ENCODE measurements around the gene PCSK6. TPM values are rescaled to one million over a fixed set of nuclear protein-coding genes. Genes with fewer than 3 reads are reported as not detected.

Gene PCSK6
- total RNA-seq, 4 donors from 2014 or later = 9.7 to 20.5 (median 13.1) TPM

- DNase-seq (ENCODE audit: low spot score) = no peak
- ATAC-seq (ENCODE audit: low FRiP score) = no peak
- TF ChIP-seq CTCF (IDR thresholded peaks at IDR 0.05) = no peak
These were observed 219.9 kb downstream of the PCSK6 start for GRCh38 chr15:101269479-101270223.

- DNase-seq (ENCODE audit: low spot score) (no peak), ATAC-seq (ENCODE audit: low FRiP score) (no peak)
- no peak for TF ChIP-seq CTCF (IDR thresholded peaks at IDR 0.05)
These were observed 222.0 kb downstream of the PCSK6 start for GRCh38 chr15:101267320-101268104.

GRCh38 chr15:101266787-101267186 lies 222.7 kb downstream of the PCSK6 start:
- DNase-seq (ENCODE audit: low spot score) = no peak
- no peak for ATAC-seq (ENCODE audit: low FRiP score)
- TF ChIP-seq CTCF (IDR thresholded peaks at IDR 0.05) = no peak

GRCh38 chr15:101266034-101266433 lies 223.5 kb downstream of the PCSK6 start:
- TF ChIP-seq CTCF (IDR thresholded peaks at IDR 0.05) = no peak
- DNase-seq (ENCODE audit: low spot score) = no peak
- no peak for ATAC-seq (ENCODE audit: low FRiP score)

GRCh38 chr15:101264911-101265641 lies 224.4 kb downstream of the PCSK6 start:
- DNase-seq (ENCODE audit: low spot score) = no peak
- no peak for TF ChIP-seq CTCF (IDR thresholded peaks at IDR 0.05)
- no peak for ATAC-seq (ENCODE audit: low FRiP score)

- DNase-seq (ENCODE audit: low spot score) = no peak
- no peak for TF ChIP-seq CTCF (IDR thresholded peaks at IDR 0.05)
- ATAC-seq (ENCODE audit: low FRiP score) = no peak
These were observed 225.5 kb downstream of the PCSK6 start for GRCh38 chr15:101264011-101264410.

All from omental fat pad (tissue), 4 donors.